Thoracic aorta (tissue), 2 donors: ENCODE measurements around the gene ABCA13. TPM values are rescaled to one million over a fixed set of nuclear protein-coding genes. Genes with fewer than 3 reads are reported as not detected.

Source experiments
- ATAC-seq: fragments of 150-250 bp; one replicate; pipeline ENCODE4 v1.8.0; 2017; ENCODE audit warnings: low read depth; ENCODE audit not compliant: insufficient number of reproducible peaks, low FRiP score
- DNase-seq: peaks from one replicate; pipeline ENCODE4 v3.0.0-alpha.2; 2020; ENCODE audit warnings: low spot score
- H3K27ac ChIP-seq, 2 donors: fragments of 200-600 bp; sonication (generic); 1 replicate in 1 of 2; 2 replicates in 1 of 2; pipeline ENCODE4 v1.5.1; 2016; ENCODE audit warnings: mild to moderate bottlenecking in 2 of 2, moderate library complexity in 2 of 2
- H3K27me3 ChIP-seq: fragments of 200-600 bp; sonication (generic); replicated peaks from 2 replicates; pipeline ENCODE4 v1.6.0; 2016; ENCODE audit warnings: mild to moderate bottlenecking; ENCODE audit not compliant: insufficient read depth
- H3K36me3 ChIP-seq: fragments of 200-600 bp; sonication (generic); one replicate; pipeline ENCODE4 v1.5.1; 2016
- H3K4me1 ChIP-seq, 2 donors: fragments of 200-600 bp; sonication (generic); 1 replicate in 1 of 2; 2 replicates in 1 of 2; pipeline versions ENCODE4 v1.5.1 to v1.6.0; 2016; ENCODE audit warnings: low read depth in 2 of 2, mild to moderate bottlenecking in 1 of 2; ENCODE audit not compliant: control insufficient read depth in 1 of 2
- H3K4me3 ChIP-seq: fragments of 200-600 bp; sonication (generic); 2 replicates; pipeline ENCODE4 v1.5.1; 2016; ENCODE audit warnings: mild to moderate bottlenecking
- H3K9me3 ChIP-seq: fragments of 200-600 bp; sonication (generic); 2 replicates; pipeline ENCODE4 v1.5.1; 2016
- total RNA-seq, 2 donors: library from RNA; depleted of rRNA; stranded (reverse); fragments of >200 nt; gene quantifications; one replicate each; pipeline versions ENCODE4 v1.1.0 to v1.2.3, GENCODE V29; 2016
- TF ChIP-seq, protein P1 (sequence below): fragments of 200-600 bp; sonication (generic); IDR thresholded peaks from one replicate; pipeline ENCODE4 v1.5.1; 2019; ENCODE audit warnings: antibody characterized with exemption

ABCA13 gene
- total RNA-seq, 2 donors from 2014 or later: not detected

DNA sequence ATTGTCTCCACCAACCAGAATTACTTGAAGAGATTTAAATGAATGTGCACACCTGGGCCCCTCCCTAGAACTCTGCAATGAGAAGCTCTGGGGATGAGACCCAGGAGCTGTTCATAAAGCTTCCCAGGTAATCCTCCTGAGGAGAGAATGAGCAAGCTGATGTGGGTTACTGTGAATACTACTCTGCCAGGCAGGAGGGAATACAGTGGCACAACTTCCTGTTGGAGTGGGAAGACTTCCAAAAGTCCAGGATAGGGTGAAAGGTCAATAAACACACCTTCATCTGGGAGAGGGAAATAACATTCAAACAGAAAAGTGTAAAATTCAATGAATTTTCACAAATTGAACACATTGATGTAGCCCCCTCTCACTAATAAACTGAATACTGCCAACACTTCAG is 351.4 kb downstream of the ABCA13 start:
- DNase-seq: no peak

DNA sequence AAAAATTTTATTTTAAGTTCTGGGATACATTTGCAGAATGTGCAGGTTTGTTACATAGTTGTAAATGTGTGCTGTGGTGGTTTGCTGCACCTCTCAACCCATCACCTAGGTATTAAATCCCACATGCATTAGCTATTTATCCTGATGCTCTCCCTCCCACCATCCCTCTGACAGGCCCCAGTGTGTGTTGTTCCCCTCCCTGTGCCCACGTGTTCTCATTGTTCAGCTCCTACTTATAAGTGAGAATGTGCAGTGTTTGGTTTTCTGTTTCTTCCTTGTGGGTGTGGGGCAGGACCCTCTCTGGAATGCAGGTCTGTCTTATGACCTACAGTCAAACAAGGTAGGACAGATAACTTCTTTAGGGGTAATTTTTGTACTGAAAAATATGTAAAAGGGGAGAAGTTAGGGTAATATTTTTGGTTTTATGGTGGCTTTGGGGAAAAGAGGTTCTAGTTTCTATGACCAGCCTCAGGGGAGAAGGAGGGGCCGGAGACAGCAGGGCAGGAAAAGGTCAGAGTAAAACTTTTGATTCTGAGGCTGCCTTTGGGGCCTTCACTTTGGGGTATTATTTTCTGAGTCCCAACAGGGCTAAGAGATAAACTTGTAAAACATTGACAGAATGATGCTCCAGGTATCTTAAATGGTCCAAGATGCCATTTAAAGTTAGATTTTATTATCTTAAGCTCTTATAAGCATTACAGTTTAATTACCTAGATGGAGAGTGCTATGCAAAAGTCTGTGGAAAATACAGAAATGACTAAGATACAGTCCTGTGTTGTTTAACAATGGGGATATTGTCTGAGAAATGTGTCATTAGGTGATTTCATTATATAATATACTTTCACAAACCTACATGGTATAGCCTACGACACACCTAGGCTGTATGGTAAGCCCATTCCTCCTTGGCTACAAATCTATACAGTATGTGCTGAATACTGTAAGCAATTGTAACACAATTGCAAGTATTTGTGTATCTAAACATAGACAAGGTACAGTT is 354.8 kb downstream of the ABCA13 start:
- H3K4me3 ChIP-seq: no peak overlapping the region
- ATAC-seq (no peak), DNase-seq (no peak)
- H3K27ac ChIP-seq: no peak overlapping the region
- no peaks in the 10 kb centered on the region for H3K27me3 ChIP-seq
- H3K36me3 ChIP-seq: no peaks in the 10 kb centered on the region
- TF ChIP-seq, protein P1, sequence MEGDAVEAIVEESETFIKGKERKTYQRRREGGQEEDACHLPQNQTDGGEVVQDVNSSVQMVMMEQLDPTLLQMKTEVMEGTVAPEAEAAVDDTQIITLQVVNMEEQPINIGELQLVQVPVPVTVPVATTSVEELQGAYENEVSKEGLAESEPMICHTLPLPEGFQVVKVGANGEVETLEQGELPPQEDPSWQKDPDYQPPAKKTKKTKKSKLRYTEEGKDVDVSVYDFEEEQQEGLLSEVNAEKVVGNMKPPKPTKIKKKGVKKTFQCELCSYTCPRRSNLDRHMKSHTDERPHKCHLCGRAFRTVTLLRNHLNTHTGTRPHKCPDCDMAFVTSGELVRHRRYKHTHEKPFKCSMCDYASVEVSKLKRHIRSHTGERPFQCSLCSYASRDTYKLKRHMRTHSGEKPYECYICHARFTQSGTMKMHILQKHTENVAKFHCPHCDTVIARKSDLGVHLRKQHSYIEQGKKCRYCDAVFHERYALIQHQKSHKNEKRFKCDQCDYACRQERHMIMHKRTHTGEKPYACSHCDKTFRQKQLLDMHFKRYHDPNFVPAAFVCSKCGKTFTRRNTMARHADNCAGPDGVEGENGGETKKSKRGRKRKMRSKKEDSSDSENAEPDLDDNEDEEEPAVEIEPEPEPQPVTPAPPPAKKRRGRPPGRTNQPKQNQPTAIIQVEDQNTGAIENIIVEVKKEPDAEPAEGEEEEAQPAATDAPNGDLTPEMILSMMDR: no peak
- no peaks in the 10 kb centered on the region for H3K9me3 ChIP-seq
- no peaks in the 10 kb centered on the region for H3K4me1 ChIP-seq

More for the DNA sequence above, 351.4 kb downstream of the ABCA13 start:
- TF ChIP-seq, protein P1: no peak
- no peaks in the 10 kb centered on the region for H3K27me3 ChIP-seq
- no peaks in the 10 kb centered on the region for H3K9me3 ChIP-seq
- no peak for ATAC-seq
- no peaks in the 10 kb centered on the region for H3K36me3 ChIP-seq
- H3K27ac ChIP-seq: no peak overlapping the region
- no peak overlapping the region for H3K4me3 ChIP-seq
- H3K4me1 ChIP-seq: no peaks in the 10 kb centered on the region

DNA sequence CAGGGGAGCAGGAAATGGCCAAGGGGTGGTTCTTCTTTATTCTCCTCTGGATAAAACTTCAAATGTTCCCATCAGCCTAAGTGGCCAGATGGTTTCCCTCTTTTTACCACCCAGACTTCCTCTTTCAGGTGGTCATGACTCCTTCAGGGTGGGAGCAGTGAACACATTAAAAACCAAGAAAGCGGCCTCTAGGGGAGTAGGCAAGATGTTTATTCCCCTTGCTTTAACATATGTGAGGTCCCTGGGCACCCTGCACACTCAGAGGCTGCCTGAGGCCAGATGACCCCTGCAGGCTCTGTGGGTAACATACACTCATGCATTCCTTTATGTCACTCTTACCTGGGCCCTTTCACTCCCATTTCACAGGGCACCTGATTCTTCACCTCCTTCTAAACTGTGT is 357.4 kb downstream of the ABCA13 start:
- Histone ChIP-seq H3K27ac (no peak overlapping the region), H3K4me3 (no peak overlapping the region), H3K27me3 (no peaks in the 10 kb centered on the region), H3K4me1 (no peaks in the 10 kb centered on the region), H3K9me3 (no peaks in the 10 kb centered on the region), H3K36me3 (no peaks in the 10 kb centered on the region)
- no peak for DNase-seq
- ATAC-seq: no peak
- TF ChIP-seq, protein P1: no peak

DNA sequence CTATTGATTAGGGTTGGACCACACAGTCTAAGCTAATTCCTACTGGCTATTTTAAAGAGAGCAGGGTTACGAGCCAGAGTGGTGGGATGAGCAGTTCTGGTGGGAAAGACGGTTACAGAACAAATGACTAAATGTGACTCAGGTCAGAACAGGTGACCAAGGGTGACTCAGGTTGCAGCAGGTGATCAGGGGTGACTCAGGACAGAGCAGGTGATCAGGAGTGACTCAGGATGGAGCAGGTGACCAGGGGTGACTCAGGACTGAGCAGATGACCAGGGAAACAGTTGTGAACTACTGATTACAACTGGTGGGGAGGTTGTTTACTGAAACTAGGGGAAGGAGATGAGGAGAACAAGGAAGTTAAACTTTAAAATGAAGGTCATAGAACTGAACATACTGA is 366.3 kb downstream of the ABCA13 start:
- no peak for ATAC-seq
- Histone ChIP-seq H3K4me1 (no peaks in the 10 kb centered on the region), H3K4me3 (no peak overlapping the region), H3K27ac (no peak overlapping the region), H3K27me3 (no peaks in the 10 kb centered on the region), H3K36me3 (no peaks in the 10 kb centered on the region), H3K9me3 (peaks cover 4% of the 10 kb centered on the region)
- no peak for DNase-seq
- TF ChIP-seq, protein P1: no peak

DNA sequence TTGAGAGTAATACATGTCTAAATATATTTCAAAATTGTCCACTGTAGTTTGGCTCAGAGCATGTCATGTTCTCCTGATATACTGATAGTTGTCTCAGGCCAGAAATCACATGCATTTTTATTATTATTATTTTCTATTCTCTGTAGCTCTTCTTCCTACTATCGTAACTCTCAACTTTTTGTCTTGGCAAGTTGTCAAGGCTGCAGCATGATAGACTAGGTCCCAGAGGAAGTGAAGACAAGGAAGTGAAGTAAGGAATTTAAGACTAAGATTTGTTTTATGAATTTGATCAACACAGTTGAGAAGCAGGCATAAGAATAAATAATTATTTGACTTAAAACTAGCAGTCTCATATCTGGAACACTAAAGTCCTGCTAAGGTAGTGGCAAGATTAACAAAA is 369.5 kb downstream of the ABCA13 start:
- ATAC-seq (no peak), DNase-seq (no peak)
- no peaks in the 10 kb centered on the region for H3K36me3 ChIP-seq
- no peaks in the 10 kb centered on the region for H3K27me3 ChIP-seq
- TF ChIP-seq, protein P1: no peak
- H3K4me3 ChIP-seq: no peak overlapping the region
- no peak overlapping the region for H3K27ac ChIP-seq
- peaks cover 4% of the 10 kb centered on the region for H3K9me3 ChIP-seq
- no peaks in the 10 kb centered on the region for H3K4me1 ChIP-seq
